ENCODE measurements around the gene PHAF1. TPM values are rescaled to one million over a fixed set of nuclear protein-coding genes. Genes with fewer than 3 reads are reported as not detected.

Gene PHAF1
- total and polyA plus RNA-seq, 2 experiments from 2014 or later = 15.2 to 24.4 TPM

DNA sequence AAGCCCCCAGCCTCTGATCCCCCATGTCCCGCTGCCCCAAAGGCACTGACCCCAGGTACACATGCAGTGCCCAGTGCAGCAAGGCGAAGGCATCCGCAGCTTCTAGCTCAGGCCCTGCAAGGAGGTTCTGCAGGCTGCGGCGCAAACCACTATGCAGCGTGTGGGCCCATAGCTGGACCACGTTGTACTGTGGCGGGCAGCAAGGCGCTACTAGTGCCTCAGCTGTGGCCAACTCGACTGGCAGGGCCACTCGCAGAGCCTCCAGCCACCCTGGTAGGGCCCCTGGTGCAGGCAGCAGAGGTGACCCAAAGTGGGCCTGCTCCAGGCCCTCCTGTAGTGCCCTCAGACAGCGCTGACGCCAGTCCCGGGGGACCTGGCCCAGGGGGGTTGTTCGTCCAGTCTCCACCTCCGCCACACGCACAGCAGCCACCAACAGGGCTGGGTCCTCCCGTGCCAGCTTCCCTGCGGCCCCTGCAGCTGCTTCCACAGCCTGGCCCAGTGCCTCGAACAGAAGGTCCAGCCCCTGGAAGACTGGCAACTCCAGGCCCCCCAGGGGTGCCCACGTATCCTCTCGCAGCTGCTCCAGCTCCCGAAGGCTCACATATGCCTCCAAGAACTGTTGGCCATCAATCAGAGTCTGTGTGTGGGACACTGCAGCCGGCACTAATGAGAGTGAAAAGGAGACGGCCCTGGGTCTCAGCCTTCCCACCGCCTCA, 77.6 kb downstream of the PHAF1 start:
- DNase-seq = no peak
- H3K9ac ChIP-seq = no peak overlapping the region
- no peak overlapping the region for H3K4me3 ChIP-seq
- peaks cover 10% of the 10 kb centered on the region; the same call in 1 of the 2 replicates for H3F3A ChIP-seq (ENCODE audit: insufficient read depth)
- no peaks in the 10 kb centered on the region for H4K20me1 ChIP-seq (ENCODE audit: insufficient read depth)
- in situ Hi-C loops (cut with MboI) = no loop called here
- H3K9me2 ChIP-seq (ENCODE audit: insufficient read depth) = no peaks in the 10 kb centered on the region
- no peak for TF ChIP-seq EZH2phosphoT487 (IDR thresholded peaks at IDR 0.05; ENCODE audit: insufficient read depth, low read depth)
- no peak for TF ChIP-seq EZH2 (IDR thresholded peaks at IDR 0.05; ENCODE audit: insufficient read depth, poor library complexity, severe bottlenecking)
- no peak overlapping the region for H3K4me2 ChIP-seq (ENCODE audit: unreplicated experiment)
- H3K9me3 ChIP-seq (ENCODE audit: low read depth) = no peaks in the 10 kb centered on the region
- H3K27me3 ChIP-seq (replicated peaks; ENCODE audit: insufficient read depth) = no peaks in the 10 kb centered on the region
- no peak overlapping the region for H2AFZ ChIP-seq
- WGBS, 2 experiments (ENCODE audit: low coverage in 1 of 2, low lambda C conversion rate in 2 of 2, missing lambda C conversion rate in 2 of 2) = 81 to 84% methylated on average over 26 of the region's 26 CpGs
- H3K79me2 ChIP-seq (ENCODE audit: insufficient read depth) = peaks cover 14% of the 10 kb centered on the region
- H3K36me3 ChIP-seq (ENCODE audit: low read depth) = no peaks in the 10 kb centered on the region
- H3K27ac ChIP-seq = no peak overlapping the region
- H3K4me1 ChIP-seq (ENCODE audit: insufficient read depth) = peaks cover 10% of the 10 kb centered on the region

DNA sequence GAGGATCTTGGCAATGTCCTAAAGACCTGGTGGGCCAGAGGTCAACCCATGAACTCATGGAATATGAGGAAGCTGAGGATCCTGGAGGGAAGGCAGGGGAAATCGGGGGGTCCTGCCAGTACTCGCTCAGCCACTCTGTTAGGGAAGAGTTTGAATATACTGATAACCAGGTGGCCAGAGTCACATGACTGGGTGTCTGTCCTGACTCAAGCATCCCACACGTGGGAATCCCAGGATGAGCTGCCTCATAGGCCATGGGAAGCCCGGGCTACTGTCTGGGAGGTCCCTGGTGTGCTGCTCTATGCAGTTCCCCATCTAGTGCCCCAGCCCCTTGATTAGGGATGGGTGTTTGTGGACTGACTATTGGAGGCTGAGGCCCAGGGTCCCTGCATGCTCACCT, 78.6 kb downstream of the PHAF1 start:
- in situ Hi-C loops (cut with MboI) = no loop called here
- Histone ChIP-seq H3K79me2 (ENCODE audit: insufficient read depth) (peaks cover 14% of the 10 kb centered on the region), H3K27me3 (replicated peaks; ENCODE audit: insufficient read depth) (no peaks in the 10 kb centered on the region), H3K27ac (no peak overlapping the region), H3K4me3 (no peak overlapping the region), H3K36me3 (ENCODE audit: low read depth) (no peaks in the 10 kb centered on the region; the same call in 1 of the 2 replicates), H3F3A (ENCODE audit: insufficient read depth) (no peaks in the 10 kb centered on the region), H3K9me3 (ENCODE audit: low read depth) (no peaks in the 10 kb centered on the region), H3K9ac (no peak overlapping the region), H4K20me1 (ENCODE audit: insufficient read depth) (no peaks in the 10 kb centered on the region), H2AFZ (no peak overlapping the region), H3K9me2 (ENCODE audit: insufficient read depth) (no peaks in the 10 kb centered on the region), H3K4me2 (ENCODE audit: unreplicated experiment) (no peak overlapping the region), H3K4me1 (ENCODE audit: insufficient read depth) (peaks cover 3% of the 10 kb centered on the region)
- 54 to 60% methylated on average over 4 of the region's 4 CpGs for WGBS, 2 experiments (ENCODE audit: low coverage in 1 of 2, low lambda C conversion rate in 2 of 2, missing lambda C conversion rate in 2 of 2)
- TF ChIP-seq EZH2 (IDR thresholded peaks at IDR 0.05; ENCODE audit: insufficient read depth, poor library complexity, severe bottlenecking) (no peak), EZH2phosphoT487 (IDR thresholded peaks at IDR 0.05; ENCODE audit: insufficient read depth, low read depth) (no peak)
- no peak for DNase-seq

DNA sequence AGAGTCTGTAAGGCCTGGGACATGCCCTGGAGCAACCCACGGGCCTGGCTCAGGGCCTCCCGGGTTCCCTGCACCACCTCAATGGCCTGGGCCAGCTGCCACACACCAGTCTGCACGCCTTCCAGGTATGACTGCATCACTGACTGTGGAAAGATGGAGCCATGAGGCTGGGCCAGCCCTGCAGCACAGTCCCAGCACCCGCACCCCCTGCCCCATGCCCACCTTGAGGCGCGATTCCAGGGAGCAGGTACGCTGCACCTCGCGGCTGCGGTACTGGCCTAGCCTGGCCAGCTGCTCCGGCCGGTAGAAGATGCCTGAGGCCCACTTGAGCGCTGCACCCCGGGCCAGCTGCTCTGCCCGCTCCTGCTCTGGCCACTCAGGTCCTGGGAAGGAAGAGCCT, 79.1 kb downstream of the PHAF1 start:
- Histone ChIP-seq H3K4me2 (ENCODE audit: unreplicated experiment) (no peak overlapping the region), H3K4me3 (no peak overlapping the region), H3K27ac (no peak overlapping the region), H4K20me1 (ENCODE audit: insufficient read depth) (no peaks in the 10 kb centered on the region), H3K9me2 (ENCODE audit: insufficient read depth) (no peaks in the 10 kb centered on the region), H3K4me1 (ENCODE audit: insufficient read depth) (peaks cover 8% of the 10 kb centered on the region), H3K79me2 (ENCODE audit: insufficient read depth) (peaks cover 18% of the 10 kb centered on the region), H2AFZ (no peak overlapping the region), H3K9me3 (ENCODE audit: low read depth) (no peaks in the 10 kb centered on the region), H3F3A (ENCODE audit: insufficient read depth) (no peaks in the 10 kb centered on the region), H3K27me3 (replicated peaks; ENCODE audit: insufficient read depth) (no peaks in the 10 kb centered on the region), H3K36me3 (ENCODE audit: low read depth) (no peaks in the 10 kb centered on the region; the same call in 1 of the 2 replicates), H3K9ac (no peak overlapping the region)
- 90 to 93% methylated on average over 15 of the region's 15 CpGs for WGBS, 2 experiments (ENCODE audit: low coverage in 1 of 2, low lambda C conversion rate in 2 of 2, missing lambda C conversion rate in 2 of 2)
- TF ChIP-seq EZH2phosphoT487 (IDR thresholded peaks at IDR 0.05; ENCODE audit: insufficient read depth, low read depth) = no peak
- TF ChIP-seq EZH2 (IDR thresholded peaks at IDR 0.05; ENCODE audit: insufficient read depth, poor library complexity, severe bottlenecking) = no peak
- in situ Hi-C loops (cut with MboI) = no loop called here
- DNase-seq = no peak

DNA sequence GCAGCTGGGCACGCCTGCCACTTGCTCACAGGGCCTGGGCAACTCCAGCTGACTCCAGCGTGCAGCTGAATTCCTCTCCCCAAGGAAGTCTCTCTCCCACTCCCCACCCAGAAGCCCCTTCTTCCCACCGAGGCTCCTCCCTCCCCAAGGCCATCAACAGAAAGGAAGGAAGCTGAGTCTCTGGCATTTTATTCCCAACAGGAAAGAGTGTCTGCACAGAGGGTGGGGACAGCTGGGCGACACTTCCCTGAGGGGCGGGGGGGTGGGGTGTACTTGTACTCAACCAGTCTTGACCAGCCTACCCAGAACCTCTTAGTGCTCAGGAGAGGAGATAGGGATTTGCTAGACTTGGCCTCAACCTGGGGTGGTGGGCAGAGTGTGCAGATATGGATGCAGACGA, 80.3 kb downstream of the PHAF1 start, which contains the start of gene EXOC3L1:
Gene EXOC3L1, minus strand, starts transcription at position 96 of the 400 bp plus-strand sequence. CDS start 460 bp downstream, outside the sequence.
- H3K9me3 ChIP-seq (ENCODE audit: low read depth) = no peaks in the 10 kb centered on the region
- H3K79me2 ChIP-seq (ENCODE audit: insufficient read depth) = peaks cover 30% of the 10 kb centered on the region
- TF ChIP-seq EZH2phosphoT487 (IDR thresholded peaks at IDR 0.05; ENCODE audit: insufficient read depth, low read depth) (no peak), EZH2 (IDR thresholded peaks at IDR 0.05; ENCODE audit: insufficient read depth, poor library complexity, severe bottlenecking) (no peak)
- no peak for DNase-seq
- in situ Hi-C loops (cut with MboI) = no loop called here
- H3K4me1 ChIP-seq (ENCODE audit: insufficient read depth) = peaks cover 11% of the 10 kb centered on the region
- no peaks in the 10 kb centered on the region for H3F3A ChIP-seq (ENCODE audit: insufficient read depth)
- no peak within 1 kb of the TSS for H3K27ac ChIP-seq
- no peaks in the 10 kb centered on the region for H3K9me2 ChIP-seq (ENCODE audit: insufficient read depth)
- no peak within 1 kb of the TSS for H3K9ac ChIP-seq
- peaks cover 4% of the 10 kb centered on the region; the same call in 1 of the 2 replicates for H3K36me3 ChIP-seq (ENCODE audit: low read depth)
- no peak within 1 kb of the TSS for H3K4me2 ChIP-seq (ENCODE audit: unreplicated experiment)
- 21 to 22% methylated on average over 5 to 6 of the region's 6 CpGs for WGBS, 2 experiments (ENCODE audit: low coverage in 1 of 2, low lambda C conversion rate in 2 of 2, missing lambda C conversion rate in 2 of 2)
- no peaks in the 10 kb centered on the region for H3K27me3 ChIP-seq (replicated peaks; ENCODE audit: insufficient read depth)
- H4K20me1 ChIP-seq (ENCODE audit: insufficient read depth) = no peaks in the 10 kb centered on the region
- H2AFZ ChIP-seq = no peak within 1 kb of the TSS
- no peak within 1 kb of the TSS for H3K4me3 ChIP-seq

Measured in GM23248 (cell line).